HL-60 (cell line): ENCODE data around the gene ACTR6.
A peak's percentile ranks its signal among the peaks of the same experiment; 100 is the strongest.

Experiments used
- GABPA ChIP-seq: IDR thresholded peaks from 2 replicates; pipeline ENCODE4 v1.6.1; 2012; ENCODE audit warnings: low read depth
- POLR2AphosphoS5 ChIP-seq: IDR thresholded peaks from 2 replicates; pipeline ENCODE4 v1.6.1; 2012; ENCODE audit warnings: low read depth
- SPI1 ChIP-seq: IDR thresholded peaks from 2 replicates; pipeline ENCODE4 v1.6.1; 2012; ENCODE audit warnings: low read depth, mild to moderate bottlenecking, borderline replicate concordance
- TF ChIP-seq, protein P1 (sequence below): IDR thresholded peaks from one replicate; pipeline ENCODE4 v1.5.1; 2011; ENCODE audit warnings: low read length, control low read depth, inconsistent platforms; ENCODE audit not compliant: insufficient read depth
- TF ChIP-seq, protein P2 (sequence below): IDR thresholded peaks from 2 replicates; pipeline ENCODE4 v1.6.1; 2012; ENCODE audit warnings: low read depth; ENCODE audit not compliant: insufficient replicate concordance

DNA sequence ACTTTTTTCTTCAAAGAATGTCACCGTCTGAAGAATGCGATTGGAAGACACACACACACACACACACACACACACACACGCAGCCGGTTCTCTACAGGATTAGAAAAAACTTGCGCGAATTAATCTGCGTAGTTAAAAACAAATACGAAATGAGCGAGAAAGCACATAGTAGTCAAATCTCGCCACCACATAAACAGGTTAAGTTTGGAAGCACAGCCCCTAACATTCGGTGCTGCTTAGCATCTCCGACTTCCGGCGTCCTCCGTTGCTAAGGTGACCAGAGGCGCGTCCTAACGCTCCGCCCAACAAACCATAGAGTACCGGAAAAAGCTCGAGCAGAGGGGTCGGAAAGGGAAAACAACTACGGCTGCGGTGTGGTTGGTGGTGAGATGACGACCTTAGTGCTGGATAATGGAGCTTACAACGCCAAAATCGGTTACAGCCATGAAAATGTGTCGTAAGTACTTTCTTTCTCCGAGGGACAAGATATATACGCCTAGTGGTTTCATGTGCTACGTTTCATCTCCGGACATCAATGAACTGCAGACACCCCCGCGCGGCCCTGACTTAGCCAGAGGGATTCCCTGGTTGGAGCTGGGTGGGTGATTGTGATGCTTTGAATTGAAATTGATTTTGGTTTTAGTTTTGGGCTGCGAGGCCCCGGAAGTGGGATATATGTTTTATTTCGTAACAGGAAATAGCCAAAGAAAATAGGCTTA lies at the start of gene ACTR6:
- TF ChIP-seq, protein P1, sequence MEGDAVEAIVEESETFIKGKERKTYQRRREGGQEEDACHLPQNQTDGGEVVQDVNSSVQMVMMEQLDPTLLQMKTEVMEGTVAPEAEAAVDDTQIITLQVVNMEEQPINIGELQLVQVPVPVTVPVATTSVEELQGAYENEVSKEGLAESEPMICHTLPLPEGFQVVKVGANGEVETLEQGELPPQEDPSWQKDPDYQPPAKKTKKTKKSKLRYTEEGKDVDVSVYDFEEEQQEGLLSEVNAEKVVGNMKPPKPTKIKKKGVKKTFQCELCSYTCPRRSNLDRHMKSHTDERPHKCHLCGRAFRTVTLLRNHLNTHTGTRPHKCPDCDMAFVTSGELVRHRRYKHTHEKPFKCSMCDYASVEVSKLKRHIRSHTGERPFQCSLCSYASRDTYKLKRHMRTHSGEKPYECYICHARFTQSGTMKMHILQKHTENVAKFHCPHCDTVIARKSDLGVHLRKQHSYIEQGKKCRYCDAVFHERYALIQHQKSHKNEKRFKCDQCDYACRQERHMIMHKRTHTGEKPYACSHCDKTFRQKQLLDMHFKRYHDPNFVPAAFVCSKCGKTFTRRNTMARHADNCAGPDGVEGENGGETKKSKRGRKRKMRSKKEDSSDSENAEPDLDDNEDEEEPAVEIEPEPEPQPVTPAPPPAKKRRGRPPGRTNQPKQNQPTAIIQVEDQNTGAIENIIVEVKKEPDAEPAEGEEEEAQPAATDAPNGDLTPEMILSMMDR, result no peak
- TF ChIP-seq POLR2AphosphoS5, result peak; percentile 56; the same call in 1 of the 2 replicates
- TF ChIP-seq, protein P2, sequence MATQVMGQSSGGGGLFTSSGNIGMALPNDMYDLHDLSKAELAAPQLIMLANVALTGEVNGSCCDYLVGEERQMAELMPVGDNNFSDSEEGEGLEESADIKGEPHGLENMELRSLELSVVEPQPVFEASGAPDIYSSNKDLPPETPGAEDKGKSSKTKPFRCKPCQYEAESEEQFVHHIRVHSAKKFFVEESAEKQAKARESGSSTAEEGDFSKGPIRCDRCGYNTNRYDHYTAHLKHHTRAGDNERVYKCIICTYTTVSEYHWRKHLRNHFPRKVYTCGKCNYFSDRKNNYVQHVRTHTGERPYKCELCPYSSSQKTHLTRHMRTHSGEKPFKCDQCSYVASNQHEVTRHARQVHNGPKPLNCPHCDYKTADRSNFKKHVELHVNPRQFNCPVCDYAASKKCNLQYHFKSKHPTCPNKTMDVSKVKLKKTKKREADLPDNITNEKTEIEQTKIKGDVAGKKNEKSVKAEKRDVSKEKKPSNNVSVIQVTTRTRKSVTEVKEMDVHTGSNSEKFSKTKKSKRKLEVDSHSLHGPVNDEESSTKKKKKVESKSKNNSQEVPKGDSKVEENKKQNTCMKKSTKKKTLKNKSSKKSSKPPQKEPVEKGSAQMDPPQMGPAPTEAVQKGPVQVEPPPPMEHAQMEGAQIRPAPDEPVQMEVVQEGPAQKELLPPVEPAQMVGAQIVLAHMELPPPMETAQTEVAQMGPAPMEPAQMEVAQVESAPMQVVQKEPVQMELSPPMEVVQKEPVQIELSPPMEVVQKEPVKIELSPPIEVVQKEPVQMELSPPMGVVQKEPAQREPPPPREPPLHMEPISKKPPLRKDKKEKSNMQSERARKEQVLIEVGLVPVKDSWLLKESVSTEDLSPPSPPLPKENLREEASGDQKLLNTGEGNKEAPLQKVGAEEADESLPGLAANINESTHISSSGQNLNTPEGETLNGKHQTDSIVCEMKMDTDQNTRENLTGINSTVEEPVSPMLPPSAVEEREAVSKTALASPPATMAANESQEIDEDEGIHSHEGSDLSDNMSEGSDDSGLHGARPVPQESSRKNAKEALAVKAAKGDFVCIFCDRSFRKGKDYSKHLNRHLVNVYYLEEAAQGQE, result peak; percentile 28
- peak; percentile 80 for TF ChIP-seq GABPA
- no peak for TF ChIP-seq SPI1
